ENCODE data around the gene KANSL3. TPM values are rescaled to one million over a fixed set of nuclear protein-coding genes. Genes with fewer than 3 reads are reported as not detected.

Gene KANSL3
- total RNA-seq, 1 donor from 2014 or later, result 23.5 TPM

GRCh38 chr2:96594282-96594681 is 43.8 kb downstream of the KANSL3 start:
- Histone ChIP-seq H3K36me3 (ENCODE audit: control insufficient read depth in 3 of 3, insufficient read depth in 3 of 3, low read length in 3 of 3) (peaks cover 29 to 45% (median 44%) of the 10 kb centered on the region in 3 donors), H3K4me3 (ENCODE audit: low read length in 3 of 3) (no peak overlapping the region), H3K27ac (ENCODE audit: low read depth, low read length) (no peak overlapping the region)

DNA sequence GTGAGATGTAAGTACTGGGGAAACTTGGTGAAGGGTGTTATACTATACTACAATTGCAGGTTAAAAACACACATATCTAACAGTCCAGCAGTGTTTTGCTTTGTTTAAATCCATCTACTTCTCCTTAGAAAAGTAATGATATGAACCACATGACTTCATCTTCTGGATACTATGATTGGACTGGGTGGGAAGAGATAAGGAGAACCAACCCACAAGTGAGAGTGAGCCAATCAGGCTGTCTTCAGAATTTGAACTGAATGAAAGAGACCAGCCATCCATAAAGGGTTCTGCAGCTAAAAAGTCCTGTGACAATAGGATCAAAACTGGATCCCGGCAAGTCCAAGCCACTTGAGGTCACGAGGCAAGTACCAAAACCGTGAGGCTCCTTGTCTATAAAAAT is 46.6 kb downstream of the KANSL3 start:
- no peak overlapping the region for H3K27ac ChIP-seq (ENCODE audit: low read depth, low read length)

More at GRCh38 chr2:96594282-96594681, 43.8 kb downstream of the KANSL3 start:
- Histone ChIP-seq H3K9ac (ENCODE audit: low read depth in 1 of 3, low read length in 3 of 3) (no peak overlapping the region), H3K4me1 (ENCODE audit: control insufficient read depth in 3 of 3, insufficient read depth in 3 of 3, low read length in 3 of 3) (peaks cover 15 to 20% (median 19%) of the 10 kb centered on the region in 3 donors), H3K9me3 (ENCODE audit: control insufficient read depth in 3 of 3, low read length in 3 of 3) (no peaks in the 10 kb centered on the region), H3K27me3 (ENCODE audit: control insufficient read depth in 3 of 3, insufficient read depth in 3 of 3, low read length in 3 of 3) (no peaks in the 10 kb centered on the region)

DNA sequence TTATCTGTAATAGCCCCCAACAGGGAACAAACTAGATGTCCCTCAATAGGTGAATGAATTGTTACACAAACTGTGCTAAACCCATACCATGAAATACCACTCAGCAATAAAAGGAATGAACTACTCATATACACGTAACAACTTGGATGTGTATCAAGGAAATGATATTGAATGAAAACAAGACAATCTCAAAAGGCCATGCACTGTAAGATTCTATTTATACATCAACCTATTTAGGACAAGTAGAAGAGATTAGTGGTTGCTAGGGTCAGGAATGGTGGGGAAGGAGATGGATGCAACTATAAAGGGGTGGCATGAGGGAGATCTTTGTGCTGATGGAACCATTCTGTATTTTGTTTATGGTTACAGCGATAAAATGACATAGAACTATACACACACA is 47.1 kb downstream of the KANSL3 start:
- H3K9me3 ChIP-seq (ENCODE audit: control insufficient read depth in 3 of 3, low read length in 3 of 3), result no peaks in the 10 kb centered on the region
- H3K36me3 ChIP-seq (ENCODE audit: control insufficient read depth in 3 of 3, insufficient read depth in 3 of 3, low read length in 3 of 3), result peaks cover 21 to 41% (median 34%) of the 10 kb centered on the region in 3 donors
- H3K4me1 ChIP-seq (ENCODE audit: control insufficient read depth in 3 of 3, insufficient read depth in 3 of 3, low read length in 3 of 3), result peaks cover 0 to 17% (median 8%) of the 10 kb centered on the region in 3 donors
- H3K4me3 ChIP-seq (ENCODE audit: low read length in 3 of 3), result no peak overlapping the region
- H3K27ac ChIP-seq (ENCODE audit: low read depth, low read length), result no peak overlapping the region
- no peak overlapping the region for H3K9ac ChIP-seq (ENCODE audit: low read depth in 1 of 3, low read length in 3 of 3)
- H3K27me3 ChIP-seq (ENCODE audit: control insufficient read depth in 3 of 3, insufficient read depth in 3 of 3, low read length in 3 of 3), result no peaks in the 10 kb centered on the region

More for the DNA sequence above, 46.6 kb downstream of the KANSL3 start:
- no peaks in the 10 kb centered on the region for H3K27me3 ChIP-seq (ENCODE audit: control insufficient read depth in 3 of 3, insufficient read depth in 3 of 3, low read length in 3 of 3)
- H3K4me1 ChIP-seq (ENCODE audit: control insufficient read depth in 3 of 3, insufficient read depth in 3 of 3, low read length in 3 of 3), result peaks cover 1 to 17% (median 10%) of the 10 kb centered on the region in 3 donors
- H3K9me3 ChIP-seq (ENCODE audit: control insufficient read depth in 3 of 3, low read length in 3 of 3), result no peaks in the 10 kb centered on the region
- H3K9ac ChIP-seq (ENCODE audit: low read depth in 1 of 3, low read length in 3 of 3), result no peak overlapping the region
- peaks cover 22 to 41% (median 34%) of the 10 kb centered on the region in 3 donors for H3K36me3 ChIP-seq (ENCODE audit: control insufficient read depth in 3 of 3, insufficient read depth in 3 of 3, low read length in 3 of 3)
- no peak overlapping the region for H3K4me3 ChIP-seq (ENCODE audit: low read length in 3 of 3)

- H3K4me1 ChIP-seq (ENCODE audit: control insufficient read depth in 3 of 3, insufficient read depth in 3 of 3, low read length in 3 of 3), result peaks cover 0 to 17% (median 8%) of the 10 kb centered on the region in 3 donors
- no peak overlapping the region for H3K4me3 ChIP-seq (ENCODE audit: low read length in 3 of 3)
- H3K27ac ChIP-seq (ENCODE audit: low read depth, low read length), result no peak overlapping the region
- H3K9me3 ChIP-seq (ENCODE audit: control insufficient read depth in 3 of 3, low read length in 3 of 3), result no peaks in the 10 kb centered on the region
- H3K27me3 ChIP-seq (ENCODE audit: control insufficient read depth in 3 of 3, insufficient read depth in 3 of 3, low read length in 3 of 3), result no peaks in the 10 kb centered on the region
- no peak overlapping the region for H3K9ac ChIP-seq (ENCODE audit: low read depth in 1 of 3, low read length in 3 of 3)
- H3K36me3 ChIP-seq (ENCODE audit: control insufficient read depth in 3 of 3, insufficient read depth in 3 of 3, low read length in 3 of 3), result peaks cover 0 to 13% (median 12%) of the 10 kb centered on the region in 3 donors
Measured at GRCh38 chr2:96587843-96588242, 50.3 kb downstream of the KANSL3 start.

DNA sequence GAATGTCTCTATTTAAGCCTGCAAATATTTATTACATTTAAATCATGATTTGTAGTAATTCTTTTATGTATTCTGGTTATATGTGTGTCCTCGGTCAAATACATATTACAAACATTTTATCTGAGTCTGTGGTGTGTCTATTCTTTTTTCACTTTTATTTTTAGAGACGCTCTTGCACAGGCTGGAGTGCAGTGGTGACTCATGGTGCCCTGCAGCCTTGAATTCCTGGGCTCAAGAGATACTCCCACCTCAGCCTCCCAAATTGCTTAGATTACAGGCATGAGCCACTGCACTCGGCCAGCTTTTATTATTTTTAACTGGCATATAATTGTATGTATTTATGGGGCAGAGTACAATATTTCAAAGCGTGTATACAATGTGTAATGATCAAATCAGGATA is 54.1 kb downstream of the KANSL3 start:
- Histone ChIP-seq H3K9me3 (ENCODE audit: control insufficient read depth in 3 of 3, low read length in 3 of 3) (no peaks in the 10 kb centered on the region), H3K4me3 (ENCODE audit: low read length in 3 of 3) (no peak overlapping the region), H3K27me3 (ENCODE audit: control insufficient read depth in 3 of 3, insufficient read depth in 3 of 3, low read length in 3 of 3) (no peaks in the 10 kb centered on the region), H3K27ac (ENCODE audit: low read depth, low read length) (no peak overlapping the region), H3K4me1 (ENCODE audit: control insufficient read depth in 3 of 3, insufficient read depth in 3 of 3, low read length in 3 of 3) (peaks cover 0 to 5% (median 0%) of the 10 kb centered on the region in 3 donors), H3K36me3 (ENCODE audit: control insufficient read depth in 3 of 3, insufficient read depth in 3 of 3, low read length in 3 of 3) (peaks cover 0 to 9% (median 0%) of the 10 kb centered on the region in 3 donors), H3K9ac (ENCODE audit: low read depth in 1 of 3, low read length in 3 of 3) (no peak overlapping the region)

- H3K4me1 ChIP-seq (ENCODE audit: control insufficient read depth in 3 of 3, insufficient read depth in 3 of 3, low read length in 3 of 3), result peaks cover 0 to 3% (median 0%) of the 10 kb centered on the region in 3 donors
- H3K9ac ChIP-seq (ENCODE audit: low read depth in 1 of 3, low read length in 3 of 3), result no peak overlapping the region
- H3K4me3 ChIP-seq (ENCODE audit: low read length in 3 of 3), result no peak overlapping the region
- H3K9me3 ChIP-seq (ENCODE audit: control insufficient read depth in 3 of 3, low read length in 3 of 3), result no peaks in the 10 kb centered on the region
- peaks cover 0 to 9% (median 0%) of the 10 kb centered on the region in 3 donors for H3K36me3 ChIP-seq (ENCODE audit: control insufficient read depth in 3 of 3, insufficient read depth in 3 of 3, low read length in 3 of 3)
- H3K27me3 ChIP-seq (ENCODE audit: control insufficient read depth in 3 of 3, insufficient read depth in 3 of 3, low read length in 3 of 3), result no peaks in the 10 kb centered on the region
- H3K27ac ChIP-seq (ENCODE audit: low read depth, low read length), result no peak overlapping the region
Measured at GRCh38 chr2:96580771-96581170, 57.3 kb downstream of the KANSL3 start.

GRCh38 chr2:96579422-96579821 is 58.7 kb downstream of the KANSL3 start:
- peaks cover 0 to 3% (median 0%) of the 10 kb centered on the region in 3 donors for H3K4me1 ChIP-seq (ENCODE audit: control insufficient read depth in 3 of 3, insufficient read depth in 3 of 3, low read length in 3 of 3)
- peaks cover 0 to 6% (median 0%) of the 10 kb centered on the region in 3 donors for H3K36me3 ChIP-seq (ENCODE audit: control insufficient read depth in 3 of 3, insufficient read depth in 3 of 3, low read length in 3 of 3)
- H3K9me3 ChIP-seq (ENCODE audit: control insufficient read depth in 3 of 3, low read length in 3 of 3), result no peaks in the 10 kb centered on the region

DNA sequence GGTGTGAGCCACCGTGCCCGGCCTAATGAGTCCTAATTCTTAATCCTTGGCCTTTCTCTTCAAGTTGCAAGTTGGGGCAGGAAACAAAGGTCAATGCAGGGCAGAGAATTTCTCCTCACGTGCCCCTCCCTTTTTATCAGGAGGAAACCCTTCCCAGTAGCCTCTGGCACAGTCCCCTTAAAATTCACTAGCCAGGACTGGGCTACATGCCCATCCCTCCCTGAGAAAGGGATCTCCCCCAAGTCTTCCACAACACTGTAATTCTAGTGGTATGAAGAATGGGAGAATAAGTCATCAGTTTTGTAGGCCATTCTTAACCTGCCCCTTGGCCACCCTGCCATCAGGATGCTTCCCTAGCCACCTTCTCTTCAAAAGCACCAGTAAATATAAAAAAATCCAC is 59.4 kb downstream of the KANSL3 start:
- Histone ChIP-seq H3K36me3 (ENCODE audit: control insufficient read depth in 3 of 3, insufficient read depth in 3 of 3, low read length in 3 of 3) (peaks cover 0 to 6% (median 0%) of the 10 kb centered on the region in 3 donors), H3K9me3 (ENCODE audit: control insufficient read depth in 3 of 3, low read length in 3 of 3) (no peaks in the 10 kb centered on the region), H3K27ac (ENCODE audit: low read depth, low read length) (no peak overlapping the region), H3K9ac (ENCODE audit: low read depth in 1 of 3, low read length in 3 of 3) (no peak overlapping the region), H3K4me3 (ENCODE audit: low read length in 3 of 3) (no peak overlapping the region), H3K4me1 (ENCODE audit: control insufficient read depth in 3 of 3, insufficient read depth in 3 of 3, low read length in 3 of 3) (peaks cover 0 to 3% (median 0%) of the 10 kb centered on the region in 3 donors), H3K27me3 (ENCODE audit: control insufficient read depth in 3 of 3, insufficient read depth in 3 of 3, low read length in 3 of 3) (no peaks in the 10 kb centered on the region)

More at GRCh38 chr2:96579422-96579821, 58.7 kb downstream of the KANSL3 start:
- Histone ChIP-seq H3K27ac (ENCODE audit: low read depth, low read length) (no peak overlapping the region), H3K9ac (ENCODE audit: low read depth in 1 of 3, low read length in 3 of 3) (no peak overlapping the region), H3K4me3 (ENCODE audit: low read length in 3 of 3) (no peak overlapping the region), H3K27me3 (ENCODE audit: control insufficient read depth in 3 of 3, insufficient read depth in 3 of 3, low read length in 3 of 3) (no peaks in the 10 kb centered on the region)

GRCh38 chr2:96577501-96577900 is 60.6 kb downstream of the KANSL3 start:
- Histone ChIP-seq H3K9me3 (ENCODE audit: control insufficient read depth in 3 of 3, low read length in 3 of 3) (no peaks in the 10 kb centered on the region), H3K9ac (ENCODE audit: low read depth in 1 of 3, low read length in 3 of 3) (no peak overlapping the region), H3K4me1 (ENCODE audit: control insufficient read depth in 3 of 3, insufficient read depth in 3 of 3, low read length in 3 of 3) (peaks cover 0 to 3% (median 0%) of the 10 kb centered on the region in 3 donors), H3K4me3 (ENCODE audit: low read length in 3 of 3) (no peak overlapping the region), H3K27ac (ENCODE audit: low read depth, low read length) (no peak overlapping the region), H3K27me3 (ENCODE audit: control insufficient read depth in 3 of 3, insufficient read depth in 3 of 3, low read length in 3 of 3) (no peaks in the 10 kb centered on the region), H3K36me3 (ENCODE audit: control insufficient read depth in 3 of 3, insufficient read depth in 3 of 3, low read length in 3 of 3) (peaks cover 2 to 9% (median 4%) of the 10 kb centered on the region in 3 donors)

DNA sequence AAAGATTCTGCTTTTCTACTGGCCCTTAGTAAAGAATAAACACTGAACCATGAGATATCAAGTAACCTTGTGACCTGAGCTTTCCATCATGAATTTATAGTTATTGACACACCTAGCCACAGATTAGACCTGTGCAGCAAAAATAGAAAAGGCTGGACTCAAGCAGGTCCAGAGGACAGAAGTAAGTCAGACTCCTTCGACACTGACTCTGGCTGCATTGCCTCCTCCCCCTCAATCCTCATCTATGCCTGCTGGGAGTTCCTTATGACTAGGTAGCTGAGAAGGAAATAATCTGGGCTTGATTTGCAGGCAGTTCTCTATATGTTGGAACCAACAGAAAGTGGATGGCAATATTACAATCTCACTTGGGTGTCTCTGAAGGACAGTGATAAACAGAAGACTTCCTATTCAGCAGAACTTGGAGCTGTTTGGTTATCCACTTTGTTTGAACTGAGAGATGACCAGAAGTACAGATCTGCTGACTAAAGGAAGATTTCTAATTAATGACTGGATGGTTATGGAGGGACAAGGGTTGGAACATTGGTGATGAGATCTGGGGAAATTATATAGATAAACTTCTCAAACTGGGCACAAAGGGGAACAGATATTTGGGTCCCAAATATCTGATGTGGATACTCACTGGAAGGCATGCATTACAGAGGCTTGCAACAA is 62.2 kb downstream of the KANSL3 start:
- H3K27ac ChIP-seq (ENCODE audit: low read depth, low read length), result no peak overlapping the region
- no peaks in the 10 kb centered on the region for H3K9me3 ChIP-seq (ENCODE audit: control insufficient read depth in 3 of 3, low read length in 3 of 3)
- no peaks in the 10 kb centered on the region for H3K27me3 ChIP-seq (ENCODE audit: control insufficient read depth in 3 of 3, insufficient read depth in 3 of 3, low read length in 3 of 3)
- H3K9ac ChIP-seq (ENCODE audit: low read depth in 1 of 3, low read length in 3 of 3), result no peak overlapping the region
- peaks cover 0 to 3% (median 0%) of the 10 kb centered on the region in 3 donors for H3K4me1 ChIP-seq (ENCODE audit: control insufficient read depth in 3 of 3, insufficient read depth in 3 of 3, low read length in 3 of 3)
- H3K36me3 ChIP-seq (ENCODE audit: control insufficient read depth in 3 of 3, insufficient read depth in 3 of 3, low read length in 3 of 3), result peaks cover 2 to 9% (median 4%) of the 10 kb centered on the region in 3 donors
- no peak overlapping the region for H3K4me3 ChIP-seq (ENCODE audit: low read length in 3 of 3)

Measured in skeletal muscle tissue (tissue), 4 donors.